GM21723 (cell line): ENCODE data around the gene BLACAT1.
A peak's percentile ranks its signal among the peaks of the same experiment; 100 is the strongest.
"Not testable (repeated sequence)": the region's sequence is repeated elsewhere in the genome, so short reads cannot be mapped to it uniquely, and the experiment has no call there.

Experiments used
- ATAC-seq: cut with Tn5 transposase; IDR thresholded peaks from one replicate; pipeline ENCODE4 v1.9.1; 2021; ENCODE audit warnings: mild to moderate bottlenecking, moderate library complexity; ENCODE audit not compliant: unreplicated experiment

BLACAT1 gene

DNA sequence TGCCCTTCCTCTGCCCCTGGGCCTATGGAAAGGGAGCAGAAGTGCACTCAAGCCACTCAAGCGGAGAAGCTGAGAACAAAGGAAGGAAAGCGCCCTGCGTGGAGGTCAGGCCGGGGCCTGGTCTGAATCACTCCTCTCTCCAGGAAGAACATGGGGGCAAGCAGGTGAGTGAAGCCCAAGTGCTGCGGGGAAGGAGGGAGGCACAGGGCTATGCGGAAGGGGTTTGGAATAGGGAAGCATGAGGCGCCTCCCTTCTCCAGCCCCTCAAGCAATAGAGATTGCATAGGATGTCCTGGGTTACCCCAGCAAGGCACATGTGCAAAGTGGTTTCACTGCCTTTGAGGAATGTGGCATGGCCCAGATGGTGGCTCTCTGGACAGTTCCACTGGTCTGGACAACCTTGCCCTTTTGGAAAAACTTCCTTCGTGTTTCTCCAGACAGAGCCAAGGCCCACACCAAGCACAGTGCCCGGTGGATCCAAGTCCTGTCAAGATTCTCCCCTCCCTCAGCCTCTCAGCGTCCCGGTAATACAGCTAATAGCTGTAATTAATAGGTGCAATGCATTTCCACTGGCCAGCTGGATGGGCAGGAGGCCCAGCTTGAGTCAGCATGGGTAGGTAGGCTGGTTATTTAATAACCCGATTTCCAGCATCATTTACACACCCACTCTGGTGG lies 13.7 kb downstream of the BLACAT1 start:
- ATAC-seq, result no peak

DNA sequence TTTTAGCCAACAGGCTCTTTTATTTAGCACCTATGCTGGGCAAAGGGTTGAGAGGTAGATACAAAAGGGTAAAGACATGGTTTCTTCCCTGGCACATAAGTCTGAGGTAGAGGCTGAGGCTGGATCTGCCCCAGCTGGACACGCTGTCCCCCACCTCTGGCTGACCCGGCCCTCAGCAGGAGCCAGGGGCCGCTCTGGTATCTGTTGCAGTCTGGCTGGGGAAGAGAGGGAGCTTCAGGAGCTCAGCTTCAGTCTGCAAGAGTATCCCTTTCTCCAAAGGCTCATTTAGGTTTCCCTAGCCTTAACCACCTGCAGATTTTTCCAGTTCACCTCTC lies 14.2 kb downstream of the BLACAT1 start:
- ATAC-seq, result no peak

DNA sequence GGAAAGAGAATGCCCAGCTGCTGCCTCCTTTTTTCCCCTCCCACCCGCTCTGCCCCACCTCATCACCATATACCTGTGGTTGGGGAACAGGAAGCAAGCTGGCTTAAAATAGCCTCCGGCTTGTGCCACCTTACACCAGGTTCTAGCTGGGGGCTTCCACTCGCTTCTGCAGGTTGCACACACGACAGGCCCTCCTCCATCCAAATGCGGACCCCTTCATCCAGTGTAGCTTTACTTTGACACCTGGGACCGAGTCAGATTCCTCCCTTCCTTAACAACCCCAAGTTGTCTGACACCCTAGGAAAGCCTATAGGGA lies 14.6 kb downstream of the BLACAT1 start:
- peak; percentile 36 for ATAC-seq

DNA sequence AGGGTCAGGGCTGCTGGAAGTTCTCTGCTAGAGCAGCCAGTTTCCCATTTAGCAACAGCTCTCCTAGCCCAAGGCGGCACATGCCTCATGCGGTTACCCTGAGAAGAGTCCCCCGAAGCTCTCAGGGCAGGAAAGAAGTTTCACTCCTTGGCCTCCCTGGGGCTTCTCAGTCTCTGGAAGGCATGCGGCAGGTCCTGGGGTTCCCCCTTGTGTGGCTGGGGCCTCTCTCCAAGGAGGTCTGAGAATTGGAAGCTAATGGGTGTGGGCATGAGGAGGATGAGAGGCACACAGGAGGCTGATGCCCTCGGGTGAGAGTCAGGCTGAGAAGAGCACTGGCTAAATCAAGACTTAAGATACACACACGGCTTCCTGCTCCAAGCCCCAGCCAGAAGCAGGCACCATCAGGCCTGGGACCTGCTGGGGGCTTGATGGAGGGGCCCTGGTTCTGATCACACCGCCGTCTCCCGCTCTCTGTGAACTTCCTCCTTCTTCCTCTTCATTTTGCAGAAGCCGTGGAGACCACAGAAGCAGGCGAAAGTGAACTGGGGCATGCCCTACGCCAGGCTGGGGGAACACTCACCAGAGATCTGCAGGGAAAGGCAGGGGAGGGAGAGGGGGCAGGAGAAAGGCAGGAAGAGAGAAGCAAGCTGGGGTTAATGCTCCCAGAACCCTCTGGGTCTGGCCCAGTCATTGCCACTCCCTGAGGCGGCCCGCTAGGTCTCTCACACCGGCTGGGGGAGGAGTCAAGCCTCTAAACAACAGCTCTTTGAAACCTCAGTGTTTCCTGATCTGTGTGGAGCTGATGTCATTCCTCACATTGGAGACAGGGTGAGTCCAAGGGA lies 15.1 kb downstream of the BLACAT1 start:
- ATAC-seq, result peak; percentile 76

DNA sequence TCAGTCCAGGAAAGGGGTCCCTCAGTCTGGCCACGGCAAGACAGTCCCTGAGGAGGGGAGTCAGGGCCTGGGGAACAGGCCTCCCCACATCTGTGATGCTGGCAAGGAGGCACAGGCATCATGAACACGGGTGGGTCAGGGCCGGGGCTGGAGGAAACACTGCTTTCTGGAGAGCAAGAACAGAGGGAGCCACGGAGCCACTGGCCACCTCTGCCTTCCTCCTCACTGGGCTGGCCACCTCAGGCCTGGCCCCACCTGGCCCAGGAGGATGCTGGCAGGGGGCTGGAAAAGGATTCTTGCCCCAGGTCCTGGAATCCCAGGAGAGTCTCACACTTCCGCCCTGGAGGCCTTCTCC lies 15.7 kb downstream of the BLACAT1 start:
- no peak for ATAC-seq

DNA sequence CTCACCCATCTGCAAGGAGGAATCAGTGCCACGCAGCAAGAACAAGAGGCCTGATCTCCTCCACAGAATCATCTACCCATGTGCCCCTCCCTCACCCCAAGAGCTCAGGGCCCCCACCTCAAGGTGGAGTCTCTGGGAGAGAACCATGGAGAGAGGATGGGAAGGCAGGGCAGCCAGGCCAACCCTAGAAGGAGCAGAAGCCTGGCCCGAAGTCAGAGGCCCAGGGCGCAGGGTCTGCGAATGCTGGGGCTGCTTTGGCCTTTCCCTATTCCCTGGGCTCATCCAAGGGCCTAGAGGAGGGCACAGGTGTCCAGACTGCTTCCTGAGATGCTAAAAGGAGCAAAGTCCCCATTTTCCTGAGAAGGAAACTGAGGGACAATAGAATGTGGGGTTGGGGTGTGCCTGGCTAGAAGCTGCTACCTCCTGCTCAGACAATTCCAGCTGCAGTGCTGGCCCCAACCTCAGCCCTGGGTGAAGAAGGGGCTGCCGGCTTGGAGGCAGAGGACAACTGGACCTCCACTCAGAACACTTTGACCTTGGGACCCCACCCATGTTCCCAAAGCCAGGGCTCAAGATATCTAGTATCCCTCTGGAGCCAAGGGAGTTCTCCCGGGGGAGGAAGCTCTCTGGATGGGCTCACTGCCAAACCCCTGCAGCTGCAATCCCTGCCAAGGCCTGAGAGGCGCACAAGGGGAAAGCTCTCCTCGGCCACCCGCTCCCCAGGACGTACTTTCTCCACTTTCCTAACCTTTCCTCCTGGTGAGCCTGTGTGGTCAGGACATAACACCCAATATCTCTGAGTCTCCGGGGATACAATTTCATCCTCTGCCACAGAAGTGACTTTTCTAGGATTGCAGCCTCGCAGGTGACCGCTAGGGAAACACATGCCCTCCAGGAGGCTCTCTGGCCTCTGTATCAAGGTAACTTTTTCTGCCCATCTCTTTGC lies 17.4 kb downstream of the BLACAT1 start:
- no peak for ATAC-seq

DNA sequence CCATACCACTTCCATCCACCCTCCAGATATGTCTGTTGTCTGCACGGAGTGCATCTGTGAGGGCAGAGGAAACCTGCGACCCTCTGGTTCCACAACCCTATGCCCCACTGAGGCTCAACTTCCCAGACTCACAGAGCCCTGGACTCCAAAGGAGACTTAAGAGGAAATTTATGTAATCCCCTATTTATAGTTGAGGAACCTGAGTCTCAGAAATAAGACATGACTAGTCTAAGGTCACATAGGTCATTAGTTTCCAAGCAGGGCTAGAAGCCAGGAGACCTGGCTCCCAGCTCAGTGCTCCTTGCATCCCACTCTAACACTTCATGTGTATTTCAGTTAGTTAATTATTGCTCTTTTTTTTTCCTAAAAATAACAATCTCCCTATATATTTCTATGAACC lies 18.3 kb downstream of the BLACAT1 start:
- no peak for ATAC-seq

DNA sequence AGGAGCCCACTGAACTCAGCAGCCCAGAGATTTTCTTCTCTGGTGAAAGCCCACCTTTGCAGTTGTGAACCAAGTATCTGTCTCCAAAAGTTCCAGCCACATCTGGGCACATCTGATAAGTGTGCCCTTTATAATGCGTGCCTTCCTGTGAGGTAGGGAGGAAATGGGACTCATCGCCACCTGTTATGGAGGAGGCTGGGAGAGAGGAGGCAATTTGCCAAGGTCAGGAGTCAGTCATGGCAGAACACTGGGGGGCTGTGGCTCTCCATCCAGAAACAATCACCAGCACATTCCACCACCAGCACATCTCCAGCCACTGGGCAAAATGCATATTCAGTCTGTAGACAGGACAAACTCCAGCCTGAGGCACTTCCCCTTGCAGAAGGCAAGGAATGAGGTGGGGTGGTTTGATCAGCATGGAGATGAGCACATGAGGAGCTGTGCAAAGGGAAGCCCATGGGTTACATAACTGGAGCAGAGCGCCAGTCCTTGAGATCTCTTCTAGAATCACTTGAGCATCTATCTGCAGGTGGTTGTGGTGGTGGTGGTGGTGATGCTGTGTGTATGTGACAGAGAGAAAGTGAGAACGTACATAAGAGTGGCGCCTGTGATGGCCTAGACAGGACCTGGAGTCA lies 19.0 kb downstream of the BLACAT1 start:
- ATAC-seq, result no peak

DNA sequence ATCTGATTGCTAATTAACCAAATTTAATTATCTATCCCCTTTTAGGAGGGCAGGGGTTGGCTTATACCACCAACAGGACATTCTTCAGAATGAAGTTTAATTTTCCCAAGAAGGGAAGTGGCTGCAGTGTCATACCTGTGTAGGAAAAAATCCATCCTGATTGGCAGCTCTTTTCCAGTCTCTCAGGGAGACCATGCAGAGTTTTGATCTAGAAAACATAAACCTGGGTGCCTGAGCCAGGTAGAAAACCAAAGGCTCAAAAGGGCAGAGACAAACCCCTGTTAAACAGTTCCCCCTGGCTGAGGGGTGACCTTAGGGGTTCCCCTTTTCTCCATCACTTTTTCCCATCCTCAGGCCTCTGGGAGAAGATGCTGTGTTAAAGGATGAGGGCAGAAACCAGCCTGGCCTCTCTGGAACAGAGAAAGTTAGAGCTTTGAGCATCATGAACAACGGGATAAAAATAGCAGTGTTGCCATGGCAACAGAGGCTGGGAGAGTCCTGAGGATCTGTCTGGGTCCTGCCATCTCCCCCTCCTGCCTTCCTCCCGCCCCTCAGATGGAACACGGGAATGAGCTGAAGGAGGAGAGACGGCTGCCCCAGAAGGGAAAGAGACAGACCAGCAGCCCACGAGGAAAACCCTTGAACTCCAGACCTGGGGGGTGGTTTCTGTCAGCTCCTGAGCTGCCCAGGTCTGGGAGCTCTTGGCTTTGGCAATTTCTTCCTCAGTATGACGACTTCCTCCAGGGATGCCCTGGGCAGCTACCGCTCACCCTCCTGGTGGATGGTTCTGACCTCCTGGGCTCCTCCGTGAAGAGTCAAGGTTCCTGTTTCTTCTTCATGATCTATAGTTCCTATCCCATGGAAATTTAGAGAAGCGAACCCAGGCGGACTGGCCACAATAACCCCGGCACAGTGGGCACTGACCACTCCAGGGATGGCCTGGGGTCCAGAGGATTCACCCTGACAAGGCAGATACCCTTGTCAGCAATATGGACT lies 20.0 kb downstream of the BLACAT1 start:
- ATAC-seq, result no peak

DNA sequence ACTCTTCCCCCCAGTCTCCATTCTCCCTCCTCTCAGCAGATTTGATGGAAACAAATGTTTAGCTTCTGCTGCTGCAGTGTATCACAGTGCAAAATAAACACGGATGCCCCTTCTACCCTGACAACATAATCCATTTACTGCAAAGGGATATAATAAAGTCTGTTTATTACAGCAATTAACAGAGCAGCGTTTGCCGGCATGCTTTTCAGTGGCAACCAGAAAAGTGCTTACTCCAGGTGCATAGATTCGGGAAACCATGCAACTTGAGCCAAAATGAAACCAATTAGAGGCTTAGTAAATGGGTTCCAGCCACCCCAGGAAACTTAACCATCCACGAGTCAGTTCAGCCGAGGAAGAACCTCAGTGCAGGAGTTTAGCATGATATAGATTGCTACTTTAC lies 21.1 kb downstream of the BLACAT1 start:
- ATAC-seq, result no peak

DNA sequence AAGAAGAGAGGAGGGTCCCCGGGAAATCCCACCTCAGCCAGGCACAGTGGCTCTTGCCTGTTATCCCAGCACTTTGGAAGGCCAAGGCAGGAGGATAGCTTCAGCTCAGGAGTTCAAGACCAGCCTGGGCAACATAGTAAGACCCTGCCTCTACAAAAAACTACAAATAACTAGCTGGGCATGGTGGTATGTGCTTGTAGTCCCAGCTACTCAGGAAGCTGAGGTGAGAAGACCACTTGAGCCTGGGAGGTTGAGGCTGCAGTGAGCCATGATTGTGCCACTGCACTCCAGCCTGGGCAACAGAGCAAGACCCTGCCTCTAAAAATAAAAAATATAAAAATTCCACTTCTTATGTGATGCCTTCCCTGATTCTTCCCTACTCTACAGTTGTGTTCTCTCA lies 23.2 kb downstream of the BLACAT1 start:
- not testable (repeated sequence) for ATAC-seq

DNA sequence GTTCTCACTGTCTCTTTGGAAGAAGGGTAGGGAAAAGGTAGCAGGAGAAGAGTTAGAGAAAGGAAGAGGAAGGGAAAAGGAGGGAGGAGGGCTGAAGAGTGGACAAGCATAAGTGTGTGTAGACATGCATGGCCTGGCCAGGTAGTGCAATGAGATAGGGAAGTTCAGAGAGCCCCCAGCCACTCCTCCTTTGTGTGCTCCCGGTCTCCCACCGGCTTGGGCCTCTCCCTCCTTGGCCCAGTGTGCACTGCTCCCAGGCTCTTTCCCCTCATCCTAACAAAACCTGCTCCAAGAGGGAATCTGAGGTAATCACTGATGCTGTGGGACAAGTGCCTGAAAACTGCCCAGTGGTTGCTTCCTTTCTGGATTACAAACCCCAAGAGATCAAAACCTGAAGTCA lies 23.7 kb downstream of the BLACAT1 start:
- no peak for ATAC-seq

DNA sequence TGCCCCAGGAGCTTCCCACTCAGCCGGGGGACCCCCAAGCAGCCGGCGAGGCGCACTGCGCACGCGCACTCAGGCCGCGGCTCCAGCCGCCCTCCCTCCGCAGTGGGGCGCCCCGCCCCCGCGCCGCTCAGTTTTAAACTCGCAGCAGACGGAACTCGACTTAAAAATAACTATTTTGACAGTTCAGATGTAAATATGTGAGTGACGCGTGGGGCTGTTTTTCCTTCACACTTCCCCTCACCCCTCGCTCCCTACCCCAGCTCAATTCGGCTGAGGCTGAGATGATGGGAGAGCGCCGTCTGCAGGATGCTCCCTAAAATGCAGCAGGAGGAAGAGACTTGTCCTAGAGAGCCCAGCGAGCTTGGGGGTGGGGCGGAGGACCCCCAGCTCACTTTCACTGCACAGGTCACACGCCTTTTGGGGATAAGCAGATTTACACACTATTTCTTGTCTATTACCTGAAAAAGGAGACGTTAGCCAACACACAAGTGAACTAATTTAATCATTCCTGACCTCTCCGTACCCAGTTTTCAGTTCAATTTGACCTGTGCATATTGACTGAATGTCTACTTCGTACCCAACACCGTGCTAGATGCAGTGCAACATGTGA lies 25.0 kb downstream of the BLACAT1 start:
- no peak for ATAC-seq

DNA sequence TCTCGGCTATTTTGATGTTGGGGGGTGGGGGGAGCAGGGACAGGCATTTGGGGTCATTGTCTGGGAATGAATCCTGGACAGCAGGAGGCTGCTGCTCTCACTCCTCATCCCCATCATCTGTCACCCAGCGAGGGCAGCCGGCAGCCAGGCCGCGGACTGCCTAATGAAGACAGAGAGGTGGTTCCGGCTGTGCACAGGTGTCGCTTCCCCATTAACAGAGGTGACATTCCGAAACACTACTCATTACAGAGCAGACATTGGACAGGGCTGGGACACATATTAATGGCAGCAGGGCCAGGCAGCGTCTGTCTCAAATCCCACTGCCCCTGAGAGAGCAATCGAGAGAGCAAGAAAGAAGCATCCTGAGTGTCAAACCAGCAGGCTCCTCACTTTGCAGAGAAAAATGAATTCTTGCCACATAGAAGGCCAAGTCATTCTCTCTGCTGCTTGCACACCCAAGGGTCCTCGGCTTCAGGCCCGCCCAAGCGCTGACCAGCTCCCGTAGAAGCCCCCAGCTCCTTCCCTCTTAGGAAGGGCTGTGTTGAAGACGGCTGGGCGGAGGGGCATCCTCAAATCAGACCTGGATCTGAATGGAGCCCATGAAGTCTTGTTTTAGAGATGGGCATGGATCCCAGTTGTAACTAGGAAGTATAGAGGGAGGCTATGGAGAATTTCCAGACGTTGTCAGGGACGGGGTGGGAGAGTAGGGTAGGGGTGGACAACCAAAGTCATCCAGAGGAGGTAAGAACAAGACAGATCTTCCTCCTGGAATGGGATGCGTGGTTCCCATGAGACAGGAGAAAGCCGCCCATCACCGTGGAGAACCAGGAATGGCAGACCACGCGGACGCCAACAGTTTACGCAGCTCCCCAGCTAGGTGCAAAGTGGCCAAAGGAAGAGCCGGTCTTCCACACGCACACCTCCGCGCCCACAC lies 25.8 kb downstream of the BLACAT1 start:
- no peak for ATAC-seq

DNA sequence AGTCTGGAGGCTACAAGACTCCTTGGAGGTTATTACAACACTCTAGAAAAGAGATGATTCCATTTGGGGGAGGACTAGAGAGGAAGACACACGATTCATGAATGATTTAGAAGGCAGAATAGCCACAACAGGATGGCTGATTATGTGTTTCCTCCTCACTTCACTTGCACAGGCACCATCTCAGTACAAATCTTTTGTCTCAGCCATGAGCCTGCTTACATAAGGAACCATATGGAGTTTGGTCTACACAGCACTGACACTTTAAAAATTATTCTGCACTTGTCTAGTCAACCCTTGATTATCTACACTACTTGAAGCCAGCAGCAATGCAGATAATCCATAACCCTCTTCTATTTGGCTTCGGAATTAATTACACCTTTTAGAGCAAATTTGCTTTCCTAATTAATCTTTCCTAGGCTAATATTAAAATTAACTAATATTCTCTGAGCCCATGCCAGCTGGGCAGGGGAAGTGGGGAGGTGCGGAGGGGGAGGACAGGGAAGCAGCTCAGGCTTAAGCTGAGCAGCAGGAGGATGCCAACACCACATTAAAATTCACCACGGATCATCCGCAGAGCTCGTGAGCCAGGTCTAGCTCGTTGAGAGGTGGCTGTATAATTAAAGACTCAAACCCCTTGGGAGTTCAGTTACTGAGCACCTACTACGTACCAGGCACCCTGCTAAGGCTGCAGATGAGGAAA lies 30.8 kb downstream of the BLACAT1 start:
- no peak for ATAC-seq

DNA sequence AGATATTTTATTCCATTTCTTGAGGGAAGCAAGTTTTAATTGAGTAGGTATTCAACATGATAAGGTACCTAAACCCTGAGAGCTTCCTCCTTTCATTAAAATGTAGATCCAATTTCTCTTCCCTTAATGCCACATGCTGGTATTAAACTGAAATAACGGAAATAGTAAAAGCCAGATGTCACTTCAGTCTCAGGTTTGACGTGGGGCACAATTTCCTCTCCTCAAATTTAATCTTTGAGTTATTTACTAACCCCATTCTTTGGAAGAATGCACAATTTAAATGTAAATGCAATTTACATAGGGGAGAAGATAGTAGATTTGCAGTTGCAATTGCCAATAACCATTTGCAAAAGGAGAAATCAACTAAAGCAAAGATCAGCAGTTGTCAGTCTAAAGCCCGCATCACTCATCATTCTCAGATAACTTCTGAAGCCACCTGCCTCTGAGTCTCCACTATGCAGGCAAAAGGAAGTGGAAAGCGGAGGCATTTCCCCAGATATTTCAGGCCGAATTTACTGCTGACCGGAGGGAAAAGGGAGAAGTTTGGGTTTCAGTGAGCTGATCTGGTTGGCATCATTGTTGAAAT lies 31.9 kb downstream of the BLACAT1 start:
- ATAC-seq, result no peak

DNA sequence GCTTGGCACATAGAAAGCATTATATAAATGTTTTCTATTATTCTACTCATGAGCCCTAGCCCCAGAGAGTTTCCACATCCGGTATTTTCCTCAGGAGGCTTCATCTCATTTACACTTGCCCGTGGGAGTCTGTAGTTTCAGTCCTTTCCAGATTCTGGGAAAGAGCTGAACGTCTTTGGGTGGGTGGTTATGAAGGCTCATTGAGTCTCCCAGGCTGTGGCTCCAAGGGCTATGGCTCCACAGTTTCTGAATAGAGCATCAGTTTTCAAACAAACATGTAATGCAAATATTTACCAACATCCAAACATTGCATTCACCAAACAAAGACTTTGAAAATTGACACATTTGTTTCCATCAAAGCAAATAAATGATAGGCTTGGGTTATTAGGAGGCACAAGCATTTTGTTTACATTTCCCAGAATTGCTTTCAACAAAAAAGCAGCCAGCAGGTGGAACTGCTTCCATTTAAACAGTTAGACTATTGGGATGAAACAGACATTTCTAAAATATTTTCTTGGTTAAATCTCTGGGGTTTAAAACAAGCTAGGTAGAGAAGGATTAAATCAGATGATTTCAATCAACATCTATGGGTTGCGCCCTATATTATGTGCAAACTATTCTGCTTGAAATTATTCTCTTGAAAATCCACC lies 32.7 kb downstream of the BLACAT1 start:
- ATAC-seq, result no peak
